Endothelial cell (in vitro differentiated cells): Measurements from ENCODE around the gene SEMA3A. TPM values are rescaled to one million over a fixed set of nuclear protein-coding genes. Genes with fewer than 3 reads are reported as not detected.
A peak's percentile ranks its signal among the peaks of the same experiment; 100 is the strongest.

Experiments used
- DNase-seq: peaks from one replicate; pipeline ENCODE4 v3.0.0; 2021; ENCODE audit warnings: low spot score
- H3K27ac Mint-ChIP-seq: one replicate; pipeline ENCODE4 v1.8.0; 2021; ENCODE audit warnings: mixed read lengths, inconsistent platforms; ENCODE audit not compliant: unreplicated experiment
- H3K27me3 Mint-ChIP-seq: one replicate; pipeline ENCODE4 v1.8.0; 2021; ENCODE audit warnings: mild to moderate bottlenecking, moderate library complexity, mixed read lengths, inconsistent platforms; ENCODE audit not compliant: unreplicated experiment
- H3K36me3 Mint-ChIP-seq: one replicate; pipeline ENCODE4 v1.8.0; 2021; ENCODE audit warnings: mild to moderate bottlenecking, low read depth, mixed read lengths, inconsistent platforms; ENCODE audit not compliant: unreplicated experiment
- H3K4me1 Mint-ChIP-seq: one replicate; pipeline ENCODE4 v1.8.0; 2021; ENCODE audit warnings: mild to moderate bottlenecking, mixed read lengths, inconsistent platforms; ENCODE audit not compliant: unreplicated experiment
- H3K4me3 Mint-ChIP-seq: one replicate; pipeline ENCODE4 v1.8.0; 2021; ENCODE audit warnings: mild to moderate bottlenecking, mixed read lengths, inconsistent platforms; ENCODE audit not compliant: unreplicated experiment
- H3K9me3 Mint-ChIP-seq: one replicate; pipeline ENCODE4 v1.8.0; 2021; ENCODE audit warnings: mixed read lengths, inconsistent platforms; ENCODE audit not compliant: unreplicated experiment
- CTCF ChIP-seq: fragments of 200-600 bp; sonication (generic); IDR thresholded peaks from one replicate; pipeline ENCODE4 v1.5.0; 2021; ENCODE audit warnings: antibody characterized with exemption; ENCODE audit not compliant: unreplicated experiment
- total RNA-seq: library from RNA; stranded (reverse); fragmentation: NEBNext Ultra II Directional; extraction: Animal tissue kit (Norgen Biotek cat#: 25700); gene quantifications from one replicate; pipeline ENCODE4 v1.2.1, GENCODE V29; 2021; ENCODE audit not compliant: unreplicated experiment

The SEMA3A gene
- total RNA-seq, 1 donor from 2014 or later: 8.5 TPM

GRCh38 chr7:83934118-83934734 lies 260.4 kb downstream of the SEMA3A start:
- H3K9me3 Mint-ChIP-seq: no peaks in the 10 kb centered on the region

GRCh38 chr7:83931968-83932367 lies 262.6 kb downstream of the SEMA3A start:
- H3K27ac Mint-ChIP-seq: no peak overlapping the region
- H3K4me1 Mint-ChIP-seq: peaks cover 7% of the 10 kb centered on the region
- no peaks in the 10 kb centered on the region for H3K27me3 Mint-ChIP-seq
- no peak overlapping the region for H3K4me3 Mint-ChIP-seq
- TF ChIP-seq CTCF: no peak
- no peaks in the 10 kb centered on the region for H3K36me3 Mint-ChIP-seq
- DNase-seq: no peak
- H3K9me3 Mint-ChIP-seq: no peaks in the 10 kb centered on the region

More at GRCh38 chr7:83934118-83934734, 260.4 kb downstream of the SEMA3A start:
- peaks cover 11% of the 10 kb centered on the region for H3K4me1 Mint-ChIP-seq
- H3K27ac Mint-ChIP-seq: no peak overlapping the region
- H3K27me3 Mint-ChIP-seq: no peaks in the 10 kb centered on the region
- DNase-seq: no peak
- H3K36me3 Mint-ChIP-seq: no peaks in the 10 kb centered on the region
- no peak overlapping the region for H3K4me3 Mint-ChIP-seq
- peak; percentile 76 for TF ChIP-seq CTCF

- Mint-ChIP-seq H3K4me1 (peaks cover 2% of the 10 kb centered on the region), H3K27ac (no peak overlapping the region), H3K27me3 (no peaks in the 10 kb centered on the region), H3K36me3 (no peaks in the 10 kb centered on the region), H3K4me3 (no peak overlapping the region), H3K9me3 (no peaks in the 10 kb centered on the region)
- TF ChIP-seq CTCF: no peak
- DNase-seq: no peak
Observed at GRCh38 chr7:83930262-83930661, 264.3 kb downstream of the SEMA3A start.

- no peak for TF ChIP-seq CTCF
- Mint-ChIP-seq H3K27me3 (no peaks in the 10 kb centered on the region), H3K4me3 (no peak overlapping the region), H3K27ac (no peak overlapping the region), H3K36me3 (no peaks in the 10 kb centered on the region), H3K9me3 (no peaks in the 10 kb centered on the region), H3K4me1 (no peaks in the 10 kb centered on the region)
- no peak for DNase-seq
Observed at GRCh38 chr7:83925860-83926259, 268.7 kb downstream of the SEMA3A start.

- Mint-ChIP-seq H3K27ac (no peak overlapping the region), H3K27me3 (no peaks in the 10 kb centered on the region), H3K36me3 (no peaks in the 10 kb centered on the region), H3K4me1 (no peaks in the 10 kb centered on the region), H3K4me3 (no peak overlapping the region), H3K9me3 (no peaks in the 10 kb centered on the region)
- no peak for TF ChIP-seq CTCF
- no peak for DNase-seq
Observed at GRCh38 chr7:83921941-83922607, 272.5 kb downstream of the SEMA3A start.
